Thyroid gland (tissue), 4 donors: ENCODE results near the gene ADCYAP1.

ENCODE experiments used
- POLR2A ChIP-seq, 2 donors: fragments of 450-650 bp; IDR thresholded peaks; one replicate each; pipeline ENCODE4 v1.6.1; 2017; ENCODE audit warnings: antibody characterized with exemption in 2 of 2, mild to moderate bottlenecking in 2 of 2, moderate library complexity in 1 of 2
- TF ChIP-seq, protein P1 (sequence below), 6 experiments: fragments of 200-600 bp in 3 of 6; fragments of 450-650 bp in 3 of 6; sonication (generic) in 3 of 6; IDR thresholded peaks; one replicate each; pipeline ENCODE4 v1.5.1; 2016 to 2019; ENCODE audit warnings: antibody characterized with exemption in 6 of 6, mild to moderate bottlenecking in 2 of 6, inconsistent platforms in 1 of 6, moderate library complexity in 1 of 6

DNA sequence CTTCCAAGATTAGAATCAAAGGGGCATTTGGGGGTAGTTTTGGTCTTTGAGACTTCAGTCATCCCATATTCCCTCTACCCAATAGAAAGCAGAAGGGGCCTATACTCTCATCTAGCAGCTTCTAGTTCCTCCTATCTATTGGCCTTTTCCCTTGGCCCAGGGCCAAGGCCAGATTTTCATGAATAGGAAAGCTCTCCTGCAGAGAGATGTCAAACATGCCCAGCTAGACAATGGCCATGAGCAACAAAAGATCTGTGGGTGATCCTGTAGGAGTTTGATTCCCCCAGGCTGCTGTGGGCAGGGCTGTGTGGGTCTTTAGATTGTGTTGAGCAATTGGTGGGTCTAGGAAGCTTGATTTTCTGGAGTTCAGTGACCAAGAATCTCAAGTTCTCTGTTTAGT is 2.9 kb upstream of the ADCYAP1 start:
- TF ChIP-seq, protein P1, sequence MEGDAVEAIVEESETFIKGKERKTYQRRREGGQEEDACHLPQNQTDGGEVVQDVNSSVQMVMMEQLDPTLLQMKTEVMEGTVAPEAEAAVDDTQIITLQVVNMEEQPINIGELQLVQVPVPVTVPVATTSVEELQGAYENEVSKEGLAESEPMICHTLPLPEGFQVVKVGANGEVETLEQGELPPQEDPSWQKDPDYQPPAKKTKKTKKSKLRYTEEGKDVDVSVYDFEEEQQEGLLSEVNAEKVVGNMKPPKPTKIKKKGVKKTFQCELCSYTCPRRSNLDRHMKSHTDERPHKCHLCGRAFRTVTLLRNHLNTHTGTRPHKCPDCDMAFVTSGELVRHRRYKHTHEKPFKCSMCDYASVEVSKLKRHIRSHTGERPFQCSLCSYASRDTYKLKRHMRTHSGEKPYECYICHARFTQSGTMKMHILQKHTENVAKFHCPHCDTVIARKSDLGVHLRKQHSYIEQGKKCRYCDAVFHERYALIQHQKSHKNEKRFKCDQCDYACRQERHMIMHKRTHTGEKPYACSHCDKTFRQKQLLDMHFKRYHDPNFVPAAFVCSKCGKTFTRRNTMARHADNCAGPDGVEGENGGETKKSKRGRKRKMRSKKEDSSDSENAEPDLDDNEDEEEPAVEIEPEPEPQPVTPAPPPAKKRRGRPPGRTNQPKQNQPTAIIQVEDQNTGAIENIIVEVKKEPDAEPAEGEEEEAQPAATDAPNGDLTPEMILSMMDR (IDR thresholded peaks at IDR 0.05), result no peak
- TF ChIP-seq POLR2A (IDR thresholded peaks at IDR 0.05), result no peak
